K562 (cell line): ENCODE measurements around the gene TEX30.

Source experiments
- AFF4 ChIP-seq: sonication (generic); formaldehyde crosslinking; IDR thresholded peaks from 2 replicates; pipeline ENCODE4 v1.8.0; 2023; ENCODE audit warnings: mild to moderate bottlenecking, missing genetic modification reagents
- FOXJ2 ChIP-seq: fragments of 200-800 bp; sonication (Bioruptor generic); IDR thresholded peaks from 2 replicates; pipeline ENCODE4 v1.6.1; 2016; ENCODE audit warnings: missing genetic modification characterization, missing compliant biosample characterization
- LCOR ChIP-seq: sonication (generic); formaldehyde crosslinking; IDR thresholded peaks from 2 replicates; pipeline ENCODE4 v1.8.0; 2022; ENCODE audit warnings: mild to moderate bottlenecking, missing genetic modification reagents
- MAZ ChIP-seq, 2 experiments: fragments of 450-650 bp in 1 of 2; sonication (generic) in 1 of 2; formaldehyde crosslinking; IDR thresholded peaks in 1 of 2; conservative IDR thresholded peaks in 1 of 2; 2 replicates each; pipeline versions ENCODE4 v1.4.0 to v1.5.0; 2020; ENCODE audit warnings: mild to moderate bottlenecking in 1 of 2, missing genetic modification reagents in 1 of 2
- MXI1 ChIP-seq: IDR thresholded peaks from 2 replicates; pipeline ENCODE4 v1.6.1; 2011; ENCODE audit warnings: low read depth, mild to moderate bottlenecking, improper control_type of control experiment, low read length
- RBM39 ChIP-seq: fragments of 200-400 bp; formaldehyde crosslinking; optimal IDR thresholded peaks from 2 replicates; pipeline ENCODE3; 2018; ENCODE audit warnings: low read depth, low read length
- RFX5 ChIP-seq: IDR thresholded peaks from 2 replicates; pipeline ENCODE4 v1.6.1; 2011; ENCODE audit warnings: low read depth, mild to moderate bottlenecking, improper control_type of control experiment, low read length
- SP2 ChIP-seq: IDR thresholded peaks from 2 replicates; pipeline ENCODE4 v1.6.1; 2011; ENCODE audit warnings: mild to moderate bottlenecking, low read depth, low read length, moderate library complexity; ENCODE audit not compliant: poor library complexity, severe bottlenecking; ENCODE audit errors: extremely low read depth
- TAL1 ChIP-seq: fragments of 450-650 bp; IDR thresholded peaks from 2 replicates; pipeline ENCODE4 v1.6.1; 2016; ENCODE audit warnings: mild to moderate bottlenecking
- TFE3 ChIP-seq: fragments of 450-650 bp; formaldehyde crosslinking; IDR thresholded peaks from 2 replicates; pipeline ENCODE4 v1.4.0; 2020; ENCODE audit warnings: mild to moderate bottlenecking, mixed read lengths
- ZNF3 ChIP-seq: fragments of 250-450 bp; sonication (Bioruptor Pico); IDR thresholded peaks from 2 replicates; pipeline ENCODE4 v1.5.0; 2021; ENCODE audit warnings: mild to moderate bottlenecking, moderate library complexity
- ZNF408 ChIP-seq: fragments of 250-450 bp; sonication (Bioruptor Pico); IDR thresholded peaks from 2 replicates; pipeline ENCODE4 v1.4.0; 2020; ENCODE audit warnings: low read depth, mild to moderate bottlenecking, moderate library complexity

DNA sequence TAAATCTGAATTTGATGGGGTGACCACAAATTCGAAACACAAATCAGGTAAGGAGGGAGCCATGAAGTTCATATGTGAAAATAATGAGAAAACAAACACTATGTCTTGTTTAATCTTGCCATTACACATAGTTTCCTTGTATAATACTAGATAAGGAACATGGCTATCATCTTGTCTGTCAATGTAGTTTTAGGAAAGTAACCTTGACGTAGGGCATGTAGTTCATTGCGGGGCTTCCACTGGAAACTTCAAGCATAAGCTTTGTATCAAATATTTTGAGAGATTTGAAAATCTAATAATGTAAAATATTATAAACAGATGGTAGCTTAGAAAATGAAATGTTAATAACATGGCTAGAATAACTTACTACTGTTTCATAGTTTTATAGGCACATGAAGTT lies 34.1 kb upstream of the TEX30 start:
- TF ChIP-seq TFE3 (CRISPR knock-in tag) (no peak), RFX5 (no peak), ZNF408 (CRISPR knock-in tag) (no peak), MAZ (CRISPR knock-in tag; conservative IDR thresholded peaks at IDR 0.05 in 1 of 2, IDR thresholded peaks at IDR 0.05 in 1 of 2) (no peak), AFF4 (CRISPR knock-in tag) (no peak), RBM39 (no peak), ZNF3 (CRISPR knock-in tag) (no peak), SP2 (no peak), FOXJ2 (no peak), TAL1 (no peak), LCOR (no peak), MXI1 (no peak)
